Bronchial epithelial cell (primary cell): ENCODE data around the gene RBM19. TPM values are rescaled to one million over a fixed set of nuclear protein-coding genes. Genes with fewer than 3 reads are reported as not detected.

Experiments used
- DNase-seq: peaks from one replicate; pipeline ENCODE4 v3.0.0-alpha.2; 2010; ENCODE audit warnings: low read depth
- FAIRE-seq: peaks from 2 replicates; lab custom pipeline; 2011; peaks lifted over from hg19 to GRCh38; lab: Jason Lieb, UNC
- H3K27me3 ChIP-seq: 2 replicates; pipeline ENCODE4 v1.5.1; 2011; ENCODE audit warnings: low read length; ENCODE audit not compliant: control insufficient read depth, insufficient read depth
- H3K36me3 ChIP-seq: 2 replicates; pipeline ENCODE4 v1.5.1; 2011; ENCODE audit warnings: low read length; ENCODE audit not compliant: control insufficient read depth, insufficient read depth
- H3K4me3 ChIP-seq: 2 replicates; pipeline ENCODE4 v1.5.1; 2011; ENCODE audit warnings: mild to moderate bottlenecking, low read depth, low read length, control low read depth
- CTCF ChIP-seq: IDR thresholded peaks from 2 replicates; pipeline ENCODE4 v1.5.1; 2011; ENCODE audit warnings: mild to moderate bottlenecking, moderate library complexity, low read length, control low read depth, inconsistent platforms; ENCODE audit not compliant: insufficient read depth, severe bottlenecking
- total RNA-seq: library from RNA; depleted of rRNA; stranded (reverse); fragments of >200 nt; gene quantifications from 2 replicates; pipeline ENCODE4 v1.2.1, GENCODE V29; 2014

The RBM19 gene
- total RNA-seq, 1 donor from 2014 or later, result 19.0 TPM

- FAIRE-seq, result no peak
- Histone ChIP-seq H3K27me3 (no peaks in the 10 kb centered on the region), H3K36me3 (no peaks in the 10 kb centered on the region), H3K4me3 (no peak overlapping the region)
- TF ChIP-seq CTCF, result no peak
- DNase-seq, result no peak
These were observed 74.9 kb downstream of the RBM19 start for GRCh38 chr12:113891167-113891692.

GRCh38 chr12:113889891-113890581 lies 76.1 kb downstream of the RBM19 start:
- H3K4me3 ChIP-seq, result no peak overlapping the region
- no peak for FAIRE-seq
- no peaks in the 10 kb centered on the region for H3K36me3 ChIP-seq
- no peaks in the 10 kb centered on the region for H3K27me3 ChIP-seq
- no peak for DNase-seq
- no peak for TF ChIP-seq CTCF

- DNase-seq (no peak), FAIRE-seq (peak; percentile 7)
- no peaks in the 10 kb centered on the region for H3K27me3 ChIP-seq
- no peaks in the 10 kb centered on the region for H3K36me3 ChIP-seq
- TF ChIP-seq CTCF, result no peak
- H3K4me3 ChIP-seq, result no peak overlapping the region
These were observed 77.0 kb downstream of the RBM19 start for GRCh38 chr12:113889076-113889475.

- DNase-seq, result no peak
- no peak for TF ChIP-seq CTCF
- Histone ChIP-seq H3K36me3 (no peaks in the 10 kb centered on the region), H3K4me3 (no peak overlapping the region), H3K27me3 (no peaks in the 10 kb centered on the region)
- no peak for FAIRE-seq
These were observed 77.7 kb downstream of the RBM19 start for GRCh38 chr12:113888435-113888834.

- Histone ChIP-seq H3K36me3 (no peaks in the 10 kb centered on the region), H3K27me3 (no peaks in the 10 kb centered on the region), H3K4me3 (no peak overlapping the region)
- no peak for TF ChIP-seq CTCF
- DNase-seq (no peak), FAIRE-seq (no peak)
These were observed 78.2 kb downstream of the RBM19 start for GRCh38 chr12:113887906-113888305.
